HL-60 (cell line): ENCODE data around the gene CDC45.
"Not testable (repeated sequence)": the region's sequence is repeated elsewhere in the genome, so short reads cannot be mapped to it uniquely, and the experiment has no call there.

Source experiments
- DNase-seq, 2 experiments: peaks; one replicate each; pipeline ENCODE4 v3.0.0-alpha.2; 2010 to 2020; ENCODE audit warnings: low read depth in 1 of 2, low spot score in 1 of 2
- H3K27ac ChIP-seq: fragments of 250-450 bp; sonication (Bioruptor Pico); replicated peaks from 2 replicates; pipeline ENCODE4 v1.5.1; 2020; ENCODE audit warnings: mild to moderate bottlenecking, moderate library complexity
- H3K27me3 ChIP-seq: fragments of 250-450 bp; sonication (Bioruptor Pico); 2 replicates; pipeline ENCODE4 v1.5.1; 2021; ENCODE audit warnings: mild to moderate bottlenecking, moderate library complexity; ENCODE audit not compliant: insufficient read depth, poor library complexity, severe bottlenecking
- H3K4me3 ChIP-seq: replicated peaks from 2 replicates; pipeline ENCODE4 v1.5.1; 2011; ENCODE audit warnings: mild to moderate bottlenecking, control low read depth, low read length; ENCODE audit not compliant: insufficient read depth
- GABPA ChIP-seq: IDR thresholded peaks from 2 replicates; pipeline ENCODE4 v1.6.1; 2012; ENCODE audit warnings: low read depth
- POLR2AphosphoS5 ChIP-seq: IDR thresholded peaks from 2 replicates; pipeline ENCODE4 v1.6.1; 2012; ENCODE audit warnings: low read depth
- SPI1 ChIP-seq: IDR thresholded peaks from 2 replicates; pipeline ENCODE4 v1.6.1; 2012; ENCODE audit warnings: low read depth, mild to moderate bottlenecking, borderline replicate concordance
- TF ChIP-seq, protein P1 (sequence below): IDR thresholded peaks from one replicate; pipeline ENCODE4 v1.5.1; 2011; ENCODE audit warnings: low read length, control low read depth, inconsistent platforms; ENCODE audit not compliant: insufficient read depth
- TF ChIP-seq, protein P2 (sequence below): IDR thresholded peaks from 2 replicates; pipeline ENCODE4 v1.6.1; 2012; ENCODE audit warnings: low read depth; ENCODE audit not compliant: insufficient replicate concordance

CDC45 gene

DNA sequence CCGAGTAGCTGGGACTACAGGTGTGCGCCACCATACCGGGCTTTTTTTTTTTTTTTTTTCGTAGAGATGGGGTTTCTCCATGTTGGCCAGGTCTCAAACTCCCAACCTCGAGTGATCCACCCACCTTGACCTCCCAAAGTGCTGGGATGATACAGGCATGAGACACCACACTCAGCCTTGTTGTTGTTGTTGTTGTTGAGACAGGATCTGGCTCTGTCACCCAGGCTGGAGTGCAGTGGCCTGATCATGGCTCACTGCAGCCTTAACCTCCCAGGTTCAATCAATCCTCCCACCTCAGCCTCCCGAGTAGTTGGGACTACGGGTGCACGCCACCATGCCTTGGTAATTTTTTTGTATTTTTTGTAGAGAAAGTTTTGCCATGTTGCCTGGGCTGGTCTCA, 67.9 kb downstream of the CDC45 start:
- no peak for DNase-seq
- TF ChIP-seq, protein P1, sequence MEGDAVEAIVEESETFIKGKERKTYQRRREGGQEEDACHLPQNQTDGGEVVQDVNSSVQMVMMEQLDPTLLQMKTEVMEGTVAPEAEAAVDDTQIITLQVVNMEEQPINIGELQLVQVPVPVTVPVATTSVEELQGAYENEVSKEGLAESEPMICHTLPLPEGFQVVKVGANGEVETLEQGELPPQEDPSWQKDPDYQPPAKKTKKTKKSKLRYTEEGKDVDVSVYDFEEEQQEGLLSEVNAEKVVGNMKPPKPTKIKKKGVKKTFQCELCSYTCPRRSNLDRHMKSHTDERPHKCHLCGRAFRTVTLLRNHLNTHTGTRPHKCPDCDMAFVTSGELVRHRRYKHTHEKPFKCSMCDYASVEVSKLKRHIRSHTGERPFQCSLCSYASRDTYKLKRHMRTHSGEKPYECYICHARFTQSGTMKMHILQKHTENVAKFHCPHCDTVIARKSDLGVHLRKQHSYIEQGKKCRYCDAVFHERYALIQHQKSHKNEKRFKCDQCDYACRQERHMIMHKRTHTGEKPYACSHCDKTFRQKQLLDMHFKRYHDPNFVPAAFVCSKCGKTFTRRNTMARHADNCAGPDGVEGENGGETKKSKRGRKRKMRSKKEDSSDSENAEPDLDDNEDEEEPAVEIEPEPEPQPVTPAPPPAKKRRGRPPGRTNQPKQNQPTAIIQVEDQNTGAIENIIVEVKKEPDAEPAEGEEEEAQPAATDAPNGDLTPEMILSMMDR: no peak
- TF ChIP-seq SPI1: no peak
- Histone ChIP-seq H3K27ac (no peak overlapping the region), H3K27me3 (peaks cover 4% of the 10 kb centered on the region), H3K4me3 (no peak overlapping the region)

DNA sequence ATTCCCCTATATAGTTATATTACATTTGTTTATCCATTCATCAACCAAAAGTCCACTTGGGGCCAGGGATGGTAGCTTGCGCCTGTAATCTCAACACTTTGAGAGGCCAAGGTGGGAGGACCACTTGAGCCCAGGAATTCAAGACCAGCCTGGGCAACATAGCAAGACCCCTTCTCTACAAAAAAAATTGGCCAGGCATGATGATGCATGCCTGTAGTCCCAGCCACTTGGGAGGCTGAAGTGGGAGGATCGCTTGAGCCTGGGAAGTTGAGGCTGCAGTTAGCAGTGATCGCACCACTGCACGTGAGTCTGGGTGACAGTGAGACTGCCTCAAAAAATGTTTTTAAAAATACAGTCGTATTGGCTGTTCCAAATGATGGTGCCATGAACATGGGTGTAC, 68.7 kb downstream of the CDC45 start:
- H3K4me3 ChIP-seq, H3K27ac ChIP-seq, DNase-seq, H3K27me3 ChIP-seq: not testable (repeated sequence)

DNA sequence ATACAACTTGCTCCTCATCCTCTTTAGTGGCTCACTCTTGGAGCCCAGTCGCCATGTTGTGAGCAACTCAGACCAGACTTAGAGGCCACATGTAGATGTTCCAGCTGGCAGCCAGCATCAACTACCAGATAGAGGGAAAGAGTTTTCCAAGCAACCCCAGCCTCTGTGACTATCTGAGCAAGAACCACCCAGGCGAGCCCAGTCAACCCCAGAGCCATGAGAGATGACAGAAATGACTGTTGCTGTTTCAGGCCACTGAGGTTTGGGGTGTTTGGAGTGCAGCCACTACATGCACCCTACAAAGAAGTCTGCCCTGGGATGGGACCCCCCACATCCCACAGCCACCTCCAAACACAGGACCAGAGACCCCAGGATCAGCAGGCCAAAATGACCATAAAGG, 69.2 kb downstream of the CDC45 start:
- Histone ChIP-seq H3K27me3 (peaks cover 2% of the 10 kb centered on the region), H3K27ac (no peak overlapping the region), H3K4me3 (no peak overlapping the region)
- no peak for DNase-seq
- TF ChIP-seq, protein P1: no peak
- TF ChIP-seq, protein P2, sequence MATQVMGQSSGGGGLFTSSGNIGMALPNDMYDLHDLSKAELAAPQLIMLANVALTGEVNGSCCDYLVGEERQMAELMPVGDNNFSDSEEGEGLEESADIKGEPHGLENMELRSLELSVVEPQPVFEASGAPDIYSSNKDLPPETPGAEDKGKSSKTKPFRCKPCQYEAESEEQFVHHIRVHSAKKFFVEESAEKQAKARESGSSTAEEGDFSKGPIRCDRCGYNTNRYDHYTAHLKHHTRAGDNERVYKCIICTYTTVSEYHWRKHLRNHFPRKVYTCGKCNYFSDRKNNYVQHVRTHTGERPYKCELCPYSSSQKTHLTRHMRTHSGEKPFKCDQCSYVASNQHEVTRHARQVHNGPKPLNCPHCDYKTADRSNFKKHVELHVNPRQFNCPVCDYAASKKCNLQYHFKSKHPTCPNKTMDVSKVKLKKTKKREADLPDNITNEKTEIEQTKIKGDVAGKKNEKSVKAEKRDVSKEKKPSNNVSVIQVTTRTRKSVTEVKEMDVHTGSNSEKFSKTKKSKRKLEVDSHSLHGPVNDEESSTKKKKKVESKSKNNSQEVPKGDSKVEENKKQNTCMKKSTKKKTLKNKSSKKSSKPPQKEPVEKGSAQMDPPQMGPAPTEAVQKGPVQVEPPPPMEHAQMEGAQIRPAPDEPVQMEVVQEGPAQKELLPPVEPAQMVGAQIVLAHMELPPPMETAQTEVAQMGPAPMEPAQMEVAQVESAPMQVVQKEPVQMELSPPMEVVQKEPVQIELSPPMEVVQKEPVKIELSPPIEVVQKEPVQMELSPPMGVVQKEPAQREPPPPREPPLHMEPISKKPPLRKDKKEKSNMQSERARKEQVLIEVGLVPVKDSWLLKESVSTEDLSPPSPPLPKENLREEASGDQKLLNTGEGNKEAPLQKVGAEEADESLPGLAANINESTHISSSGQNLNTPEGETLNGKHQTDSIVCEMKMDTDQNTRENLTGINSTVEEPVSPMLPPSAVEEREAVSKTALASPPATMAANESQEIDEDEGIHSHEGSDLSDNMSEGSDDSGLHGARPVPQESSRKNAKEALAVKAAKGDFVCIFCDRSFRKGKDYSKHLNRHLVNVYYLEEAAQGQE: no peak
- TF ChIP-seq SPI1 (no peak), POLR2AphosphoS5 (no peak), GABPA (no peak)

DNA sequence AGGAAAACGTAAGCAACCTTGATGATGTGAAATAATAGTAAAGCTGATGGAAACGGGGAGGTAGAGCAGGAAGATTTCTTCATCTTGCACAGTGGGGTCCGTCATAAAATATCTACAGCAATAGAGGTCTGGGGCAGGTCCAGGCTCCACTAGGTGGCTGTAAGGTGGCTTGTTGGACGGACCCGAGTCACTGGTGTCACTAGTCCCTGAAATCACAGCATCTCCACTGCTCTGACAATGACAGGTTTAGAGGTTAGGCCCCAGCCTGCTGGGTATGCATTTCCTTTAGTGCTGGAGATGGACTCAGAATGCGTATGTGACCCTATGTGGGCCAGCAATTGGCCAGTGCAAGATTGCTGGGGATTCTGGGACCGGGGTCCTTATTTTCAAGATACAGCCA, 69.7 kb downstream of the CDC45 start:
- DNase-seq: no peak
- H3K27ac ChIP-seq: no peak overlapping the region
- no peak overlapping the region for H3K4me3 ChIP-seq
- H3K27me3 ChIP-seq: no peaks in the 10 kb centered on the region
- no peak for TF ChIP-seq SPI1
- TF ChIP-seq, protein P1: no peak
- TF ChIP-seq GABPA: no peak
- TF ChIP-seq POLR2AphosphoS5: no peak
- TF ChIP-seq, protein P2: no peak
